Right lobe of liver (tissue), 4 donors: ENCODE measurements around the gene GIPC2.

Source experiments
- CTCF ChIP-seq, 4 donors: fragments of 200-600 bp in 3 of 4; fragments of 450-650 bp in 1 of 4; IDR thresholded peaks; one replicate each; pipeline versions ENCODE4 v1.5.1 to v1.8.0; 2016 to 2022; ENCODE audit warnings: antibody characterized with exemption in 4 of 4, mild to moderate bottlenecking in 2 of 4
- POLR2A ChIP-seq: fragments of 450-650 bp; IDR thresholded peaks from one replicate; pipeline ENCODE4 v1.6.1; 2017; ENCODE audit warnings: antibody characterized with exemption, mild to moderate bottlenecking
- donor health status: DM: no; HTN: no; CAD: no.
- donor health status: DM: no; HTN: no; CAD: no.
- donor health status: DM: no; HTN: yes; CAD: no.

GRCh38 chr1:78075621-78076020 is 29.9 kb downstream of the GIPC2 start:
- no peak for TF ChIP-seq CTCF (IDR thresholded peaks at IDR 0.05)
- no peak for TF ChIP-seq POLR2A
